ENCODE data around the gene PIAS1.

DNA sequence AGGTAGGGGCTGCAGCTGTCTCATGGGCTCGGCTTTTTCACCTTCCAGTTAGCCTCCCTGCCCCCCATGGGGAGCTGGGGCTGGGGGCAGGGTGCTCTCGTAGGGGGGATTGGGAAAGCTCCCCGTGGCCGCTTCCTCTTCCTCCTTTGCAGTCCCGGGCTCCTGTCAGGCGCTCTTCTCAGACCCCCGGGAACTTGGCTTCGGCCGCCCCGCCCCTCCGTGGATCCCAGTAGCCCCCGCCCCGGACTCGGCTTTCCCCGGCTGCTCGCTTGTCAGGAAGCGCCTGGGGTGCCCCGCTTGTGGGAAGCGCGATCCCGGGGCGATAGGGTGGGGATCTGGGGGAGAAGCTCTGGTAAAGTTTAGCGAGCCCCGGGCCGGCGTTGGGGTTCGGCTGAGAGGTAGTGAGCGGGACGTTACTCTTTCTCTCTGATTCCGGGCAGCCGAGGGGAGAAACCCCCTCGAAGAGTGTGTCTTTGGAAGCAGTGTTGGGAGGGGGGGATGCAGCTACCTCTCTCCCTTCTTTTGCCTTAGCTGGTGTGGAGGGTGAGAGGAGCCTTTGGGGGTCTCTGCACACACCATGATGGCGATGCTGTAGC lies 611 bp downstream of the PIAS1 start:
- TF ChIP-seq, protein P1, sequence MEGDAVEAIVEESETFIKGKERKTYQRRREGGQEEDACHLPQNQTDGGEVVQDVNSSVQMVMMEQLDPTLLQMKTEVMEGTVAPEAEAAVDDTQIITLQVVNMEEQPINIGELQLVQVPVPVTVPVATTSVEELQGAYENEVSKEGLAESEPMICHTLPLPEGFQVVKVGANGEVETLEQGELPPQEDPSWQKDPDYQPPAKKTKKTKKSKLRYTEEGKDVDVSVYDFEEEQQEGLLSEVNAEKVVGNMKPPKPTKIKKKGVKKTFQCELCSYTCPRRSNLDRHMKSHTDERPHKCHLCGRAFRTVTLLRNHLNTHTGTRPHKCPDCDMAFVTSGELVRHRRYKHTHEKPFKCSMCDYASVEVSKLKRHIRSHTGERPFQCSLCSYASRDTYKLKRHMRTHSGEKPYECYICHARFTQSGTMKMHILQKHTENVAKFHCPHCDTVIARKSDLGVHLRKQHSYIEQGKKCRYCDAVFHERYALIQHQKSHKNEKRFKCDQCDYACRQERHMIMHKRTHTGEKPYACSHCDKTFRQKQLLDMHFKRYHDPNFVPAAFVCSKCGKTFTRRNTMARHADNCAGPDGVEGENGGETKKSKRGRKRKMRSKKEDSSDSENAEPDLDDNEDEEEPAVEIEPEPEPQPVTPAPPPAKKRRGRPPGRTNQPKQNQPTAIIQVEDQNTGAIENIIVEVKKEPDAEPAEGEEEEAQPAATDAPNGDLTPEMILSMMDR (IDR thresholded peaks at IDR 0.05; ENCODE audit: insufficient read depth, low read length, poor library complexity, severe bottlenecking) = no peak
- TF ChIP-seq EZH2phosphoT487 (conservative IDR thresholded peaks at IDR 0.05; ENCODE audit: low read length) = no peak

Data from SU-DHL-6 (cell line).